Mesangial cell (primary cell): ENCODE measurements around the gene OR2A42. TPM values are rescaled to one million over a fixed set of nuclear protein-coding genes. Genes with fewer than 3 reads are reported as not detected.

Experiments
- total RNA-seq: library from RNA; depleted of rRNA; stranded (reverse); fragments of >200 nt; gene quantifications from 2 replicates; pipeline ENCODE4 v1.2.3, GENCODE V29; 2015

Gene OR2A42
- total RNA-seq = under 0.01 and 0.49 TPM in 2 replicates

DNA sequence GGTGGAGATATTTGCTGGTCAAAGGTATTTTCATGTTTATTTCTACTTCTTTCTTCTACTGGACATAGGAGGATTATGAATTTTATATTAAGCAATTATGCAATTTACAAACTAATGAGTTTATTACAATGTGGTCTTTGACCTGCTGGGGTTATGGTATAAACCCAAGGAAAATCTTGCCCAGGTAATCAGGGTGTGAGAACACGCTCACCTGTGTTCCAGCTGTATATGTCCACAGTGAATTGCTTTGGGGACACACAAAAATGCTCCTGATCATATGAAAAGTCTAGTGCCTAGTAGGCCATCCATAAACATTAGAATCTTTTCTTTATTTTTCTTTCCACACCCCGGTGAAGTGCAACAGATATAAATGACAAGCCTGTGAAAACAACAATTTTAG, at the start of gene OR2A42:
TSS of gene OR2A42 (minus strand) at position 241 of the 400 bp plus-strand sequence. CDS start 6,762 bp downstream, outside the sequence.

GRCh38 chr7:144269188-144269587, 29.8 kb upstream of the OR2A42 start, which contains the start of gene CTAGE8:
TSS of gene CTAGE8 (minus strand) at chr7:144269288. CDS start at chr7:144269250, 38 bp downstream.

GRCh38 chr7:144264692-144265091, 25.3 kb upstream of the OR2A42 start, which contains the start of gene OR2A7:
TSS of gene OR2A7 (minus strand) at chr7:144264792. CDS start at chr7:144259628, 5,164 bp downstream.

GRCh38 chr7:144195212-144195872, 44.1 kb downstream of the OR2A42 start, which contains the start of gene ARHGEF35:
TSS of gene ARHGEF35 (minus strand) at chr7:144195833. CDS start at chr7:144188383, 7,450 bp downstream.

DNA sequence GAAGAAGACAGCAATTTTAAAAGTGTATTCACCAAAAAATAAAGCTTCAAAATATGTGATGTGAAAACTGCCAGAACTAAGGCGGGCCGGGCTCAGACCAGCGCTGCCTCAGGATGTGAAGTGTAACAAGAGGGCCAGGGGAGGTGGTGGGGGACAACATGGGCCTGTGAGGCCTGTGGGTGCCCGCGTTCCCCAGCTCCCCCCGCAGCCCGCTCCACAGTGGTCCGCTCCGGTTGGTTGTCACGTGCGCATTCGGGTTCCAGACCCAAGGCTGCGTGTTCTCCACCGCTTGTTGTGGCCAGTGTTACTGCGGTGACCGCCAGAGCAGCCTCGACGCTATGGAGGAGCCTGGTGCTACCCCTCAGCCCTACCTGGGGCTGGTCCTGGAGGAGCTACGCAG, 56.2 kb downstream of the OR2A42 start, which contains the start of gene CTAGE4:
TSS of gene CTAGE4 (plus strand) at position 301 of the 400 bp plus-strand sequence. CDS start at position 339, 38 bp downstream.

Other genes starting within 250 kb of the OR2A42 start
- gene OR6B1, start 239.3 kb downstream of the OR2A42 start, total RNA-seq = not detected in 2 replicates
- not detected in 2 replicates for gene OR2A5, start 190.7 kb downstream of the OR2A42 start, total RNA-seq
- not detected in 2 replicates for gene OR2A25, start 169.8 kb downstream of the OR2A42 start, total RNA-seq
- gene OR2A12, start 153.3 kb downstream of the OR2A42 start, total RNA-seq = not detected in 2 replicates
- gene OR2A2, start 130.0 kb downstream of the OR2A42 start, total RNA-seq = not detected in 2 replicates
- not detected in 2 replicates for gene OR2A14, start 116.4 kb downstream of the OR2A42 start, total RNA-seq
- gene CTAGE4, start 56.1 kb downstream of the OR2A42 start, total RNA-seq = 0.65 and 1.6 TPM in 2 replicates
- 1.5 and 3.8 TPM in 2 replicates for gene ARHGEF35, start 43.8 kb downstream of the OR2A42 start, total RNA-seq
- gene OR2A7, start 25.2 kb upstream of the OR2A42 start, total RNA-seq = 1.1 and 2.2 TPM in 2 replicates
- 0.38 and 1.6 TPM in 2 replicates for gene CTAGE8, start 29.7 kb upstream of the OR2A42 start, total RNA-seq
- 0.13 and 0.33 TPM in 2 replicates for gene OR2A1, start 72.8 kb upstream of the OR2A42 start, total RNA-seq
- gene ARHGEF5, start 115.8 kb upstream of the OR2A42 start, total RNA-seq = 16.1 and 25.6 TPM in 2 replicates
- gene NOBOX, start 164.1 kb upstream of the OR2A42 start, total RNA-seq = not detected in 2 replicates